HepG2 (cell line): ENCODE results near the gene NFAT5. TPM values are rescaled to one million over a fixed set of nuclear protein-coding genes. Genes with fewer than 3 reads are reported as not detected.
A peak's percentile ranks its signal among the peaks of the same experiment; 100 is the strongest.

Experiments used
- ETV5 ChIP-seq: IDR thresholded peaks from 2 replicates; pipeline ENCODE4 v1.6.1; 2018; ENCODE audit warnings: missing biosample characterization, missing genetic modification reagents, inconsistent platforms, borderline replicate concordance
- GATAD2A ChIP-seq: IDR thresholded peaks from 2 replicates; pipeline ENCODE4 v1.6.1; 2016
- HNRNPL ChIP-seq: fragments of 200-400 bp; formaldehyde crosslinking; IDR thresholded peaks from 2 replicates; pipeline ENCODE4 v1.6.1; 2017; ENCODE audit warnings: mild to moderate bottlenecking, low read depth, low read length
- KAT2B ChIP-seq: fragments of 150-350 bp; IDR thresholded peaks from 2 replicates; pipeline ENCODE4 v1.6.1; 2014; ENCODE audit warnings: low read depth, low read length, borderline replicate concordance
- MAF1 ChIP-seq: sonication (generic); formaldehyde crosslinking; IDR thresholded peaks from 2 replicates; pipeline ENCODE4 v1.5.0; 2020; ENCODE audit warnings: missing genetic modification reagents, borderline replicate concordance
- NFYB ChIP-seq: sonication (generic); formaldehyde crosslinking; IDR thresholded peaks from 2 replicates; pipeline ENCODE4 v1.4.0; 2020; ENCODE audit warnings: missing genetic modification reagents
- PHF8 ChIP-seq: sonication (generic); formaldehyde crosslinking; IDR thresholded peaks from 2 replicates; pipeline ENCODE4 v1.5.0; 2020; ENCODE audit warnings: missing genetic modification reagents
- SMAD3 ChIP-seq: sonication (generic); formaldehyde crosslinking; IDR thresholded peaks from 2 replicates; pipeline ENCODE4 v1.4.0; 2020; ENCODE audit warnings: missing genetic modification reagents
- TCF12 ChIP-seq, 2 experiments: fragments of 450-650 bp in 1 of 2; sonication (generic) in 1 of 2; formaldehyde crosslinking in 1 of 2; IDR thresholded peaks; 2 replicates each; pipeline versions ENCODE4 v1.6.1 to v1.8.0; 2017 to 2022; ENCODE audit warnings: antibody characterized with exemption in 1 of 2, mild to moderate bottlenecking in 1 of 2, missing genetic modification reagents in 1 of 2, moderate library complexity in 1 of 2
- U2AF1 ChIP-seq: fragments of 200-400 bp; formaldehyde crosslinking; optimal IDR thresholded peaks from 2 replicates; pipeline ENCODE3; 2017; ENCODE audit warnings: mild to moderate bottlenecking, low read depth, low read length
- ZNF335 ChIP-seq: sonication (generic); formaldehyde crosslinking; IDR thresholded peaks from 2 replicates; pipeline ENCODE4 v1.4.0; 2020; ENCODE audit warnings: missing genetic modification reagents
- ZNF670 ChIP-seq: sonication (generic); formaldehyde crosslinking; IDR thresholded peaks from 2 replicates; pipeline ENCODE4 v1.8.0; 2022; ENCODE audit warnings: mild to moderate bottlenecking, missing genetic modification reagents, borderline replicate concordance
- ZNF879 ChIP-seq: sonication (generic); formaldehyde crosslinking; IDR thresholded peaks from 2 replicates; pipeline ENCODE4 v1.8.1; 2023; ENCODE audit warnings: missing genetic modification reagents
- ZSCAN12 ChIP-seq: sonication (generic); formaldehyde crosslinking; IDR thresholded peaks from 2 replicates; pipeline ENCODE4 v1.9.0; 2021; ENCODE audit warnings: mild to moderate bottlenecking, missing genetic modification reagents
- polyA plus RNA-seq, 8 experiments: library from polyadenylated mRNA; depleted of rRNA in 3 of 8; stranded (reverse) in 7 of 8; unstranded in 1 of 8; fragments of >200 nt; fragmentation: Illumina TruSeq in 4 of 8; extraction: Trizol in 4 of 8; gene quantifications; 2 replicates each; pipeline versions ENCODE4 v1.2.1 to v1.2.3, GENCODE V29; 2011 to 2016; ENCODE audit warnings: low read depth in 4 of 8, missing spikeins in 1 of 8, mixed read lengths in 1 of 8; ENCODE audit not compliant: insufficient read depth in 1 of 8
- total RNA-seq, 5 experiments: library from RNA; depleted of rRNA; stranded (reverse); fragments of >200 nt; fragmentation: Illumina TruSeq; extraction: Trizol; gene quantifications; 2 replicates each; pipeline ENCODE4 v1.2.3, GENCODE V29; 2016; ENCODE audit warnings: low read depth in 1 of 5
- TF ChIP-seq, protein P1 (sequence below): sonication (generic); formaldehyde crosslinking; IDR thresholded peaks from 2 replicates; pipeline ENCODE4 v1.5.0; 2020; ENCODE audit warnings: mild to moderate bottlenecking, missing genetic modification reagents
- TF ChIP-seq, protein P2 (sequence below): sonication (generic); formaldehyde crosslinking; IDR thresholded peaks from 2 replicates; pipeline ENCODE4 v1.4.0; 2020; ENCODE audit warnings: missing genetic modification reagents; ENCODE audit errors: not compliant biosample characterization
- TF ChIP-seq, protein P3 (sequence below): sonication (generic); formaldehyde crosslinking; IDR thresholded peaks from 2 replicates; pipeline ENCODE4 v1.4.0; 2020; ENCODE audit warnings: missing genetic modification reagents, borderline replicate concordance
- TF ChIP-seq, protein P4 (sequence below): sonication (generic); formaldehyde crosslinking; IDR thresholded peaks from 2 replicates; pipeline ENCODE4 v1.4.0; 2020; ENCODE audit warnings: mild to moderate bottlenecking, missing genetic modification reagents

Gene NFAT5
- total and polyA plus RNA-seq, 2 of the 13 experiments (the other 11 are each of a cell fraction or from before 2014, with no cell fraction given), result 20.5 to 54.3 TPM

DNA sequence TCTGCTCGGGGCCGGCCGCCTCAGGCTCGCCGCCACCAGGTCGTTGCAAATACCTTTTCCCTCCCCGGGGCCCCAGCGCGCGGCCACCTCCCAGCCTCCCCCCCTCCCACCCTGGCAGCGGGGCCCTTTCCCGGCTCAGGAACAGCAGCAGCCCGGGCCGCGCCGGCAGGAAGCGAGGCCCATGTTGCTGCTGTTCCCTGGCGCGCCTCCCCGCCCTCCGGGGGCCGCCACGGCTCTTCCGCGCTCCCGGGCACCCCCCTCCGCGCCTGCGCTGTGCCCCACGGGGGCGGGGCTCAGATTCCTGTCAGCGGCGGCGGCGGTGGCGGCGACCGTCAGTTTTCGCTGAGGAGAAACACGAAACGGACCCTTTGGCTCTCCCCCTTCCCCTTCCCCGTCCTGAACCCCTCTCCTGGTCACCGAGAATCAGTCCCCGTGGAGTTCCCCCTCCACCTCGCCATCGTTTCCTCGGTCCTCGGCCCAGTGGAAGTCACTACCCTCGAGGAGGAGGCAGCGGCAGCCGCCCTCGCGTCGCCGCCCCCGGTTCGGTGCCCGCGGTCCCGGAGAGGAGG is at the start of gene NFAT5 (continued):
- TF ChIP-seq, protein P1, sequence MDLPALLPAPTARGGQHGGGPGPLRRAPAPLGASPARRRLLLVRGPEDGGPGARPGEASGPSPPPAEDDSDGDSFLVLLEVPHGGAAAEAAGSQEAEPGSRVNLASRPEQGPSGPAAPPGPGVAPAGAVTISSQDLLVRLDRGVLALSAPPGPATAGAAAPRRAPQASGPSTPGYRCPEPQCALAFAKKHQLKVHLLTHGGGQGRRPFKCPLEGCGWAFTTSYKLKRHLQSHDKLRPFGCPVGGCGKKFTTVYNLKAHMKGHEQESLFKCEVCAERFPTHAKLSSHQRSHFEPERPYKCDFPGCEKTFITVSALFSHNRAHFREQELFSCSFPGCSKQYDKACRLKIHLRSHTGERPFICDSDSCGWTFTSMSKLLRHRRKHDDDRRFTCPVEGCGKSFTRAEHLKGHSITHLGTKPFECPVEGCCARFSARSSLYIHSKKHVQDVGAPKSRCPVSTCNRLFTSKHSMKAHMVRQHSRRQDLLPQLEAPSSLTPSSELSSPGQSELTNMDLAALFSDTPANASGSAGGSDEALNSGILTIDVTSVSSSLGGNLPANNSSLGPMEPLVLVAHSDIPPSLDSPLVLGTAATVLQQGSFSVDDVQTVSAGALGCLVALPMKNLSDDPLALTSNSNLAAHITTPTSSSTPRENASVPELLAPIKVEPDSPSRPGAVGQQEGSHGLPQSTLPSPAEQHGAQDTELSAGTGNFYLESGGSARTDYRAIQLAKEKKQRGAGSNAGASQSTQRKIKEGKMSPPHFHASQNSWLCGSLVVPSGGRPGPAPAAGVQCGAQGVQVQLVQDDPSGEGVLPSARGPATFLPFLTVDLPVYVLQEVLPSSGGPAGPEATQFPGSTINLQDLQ, result 0 out of 2 replicates have a peak, but pooled peaks have one; percentile 46
- peak; percentile 96; the same call in 1 of the 2 replicates for TF ChIP-seq ZNF670 (CRISPR knock-in tag)
- peak; percentile 33 for TF ChIP-seq NFYB (CRISPR knock-in tag)
- TF ChIP-seq ETV5 (CRISPR knock-in tag), result peak; percentile 95
- peak; percentile 87; the same call in 1 of the 2 replicates for TF ChIP-seq SMAD3 (CRISPR knock-in tag)
- TF ChIP-seq, protein P2, sequence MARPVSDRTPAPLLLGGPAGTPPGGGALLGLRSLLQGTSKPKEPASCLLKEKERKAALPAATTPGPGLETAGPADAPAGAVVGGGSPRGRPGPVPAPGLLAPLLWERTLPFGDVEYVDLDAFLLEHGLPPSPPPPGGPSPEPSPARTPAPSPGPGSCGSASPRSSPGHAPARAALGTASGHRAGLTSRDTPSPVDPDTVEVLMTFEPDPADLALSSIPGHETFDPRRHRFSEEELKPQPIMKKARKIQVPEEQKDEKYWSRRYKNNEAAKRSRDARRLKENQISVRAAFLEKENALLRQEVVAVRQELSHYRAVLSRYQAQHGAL (CRISPR knock-in tag), result peak; percentile 19
- TF ChIP-seq ZSCAN12 (CRISPR knock-in tag), result peak; percentile 86; the same call in 1 of the 2 replicates
- TF ChIP-seq TCF12 (IDR thresholded peaks at IDR 0.05), result no peak
- no peak for TF ChIP-seq TCF12 (CRISPR knock-in tag; IDR thresholded peaks at IDR 0.05)
- 0 out of 2 replicates have a peak, but pooled peaks have one; percentile 12 for TF ChIP-seq KAT2B
- peak; percentile 57 for TF ChIP-seq GATAD2A (CRISPR knock-in tag)
- TF ChIP-seq U2AF1, result no peak
- TF ChIP-seq, protein P3, sequence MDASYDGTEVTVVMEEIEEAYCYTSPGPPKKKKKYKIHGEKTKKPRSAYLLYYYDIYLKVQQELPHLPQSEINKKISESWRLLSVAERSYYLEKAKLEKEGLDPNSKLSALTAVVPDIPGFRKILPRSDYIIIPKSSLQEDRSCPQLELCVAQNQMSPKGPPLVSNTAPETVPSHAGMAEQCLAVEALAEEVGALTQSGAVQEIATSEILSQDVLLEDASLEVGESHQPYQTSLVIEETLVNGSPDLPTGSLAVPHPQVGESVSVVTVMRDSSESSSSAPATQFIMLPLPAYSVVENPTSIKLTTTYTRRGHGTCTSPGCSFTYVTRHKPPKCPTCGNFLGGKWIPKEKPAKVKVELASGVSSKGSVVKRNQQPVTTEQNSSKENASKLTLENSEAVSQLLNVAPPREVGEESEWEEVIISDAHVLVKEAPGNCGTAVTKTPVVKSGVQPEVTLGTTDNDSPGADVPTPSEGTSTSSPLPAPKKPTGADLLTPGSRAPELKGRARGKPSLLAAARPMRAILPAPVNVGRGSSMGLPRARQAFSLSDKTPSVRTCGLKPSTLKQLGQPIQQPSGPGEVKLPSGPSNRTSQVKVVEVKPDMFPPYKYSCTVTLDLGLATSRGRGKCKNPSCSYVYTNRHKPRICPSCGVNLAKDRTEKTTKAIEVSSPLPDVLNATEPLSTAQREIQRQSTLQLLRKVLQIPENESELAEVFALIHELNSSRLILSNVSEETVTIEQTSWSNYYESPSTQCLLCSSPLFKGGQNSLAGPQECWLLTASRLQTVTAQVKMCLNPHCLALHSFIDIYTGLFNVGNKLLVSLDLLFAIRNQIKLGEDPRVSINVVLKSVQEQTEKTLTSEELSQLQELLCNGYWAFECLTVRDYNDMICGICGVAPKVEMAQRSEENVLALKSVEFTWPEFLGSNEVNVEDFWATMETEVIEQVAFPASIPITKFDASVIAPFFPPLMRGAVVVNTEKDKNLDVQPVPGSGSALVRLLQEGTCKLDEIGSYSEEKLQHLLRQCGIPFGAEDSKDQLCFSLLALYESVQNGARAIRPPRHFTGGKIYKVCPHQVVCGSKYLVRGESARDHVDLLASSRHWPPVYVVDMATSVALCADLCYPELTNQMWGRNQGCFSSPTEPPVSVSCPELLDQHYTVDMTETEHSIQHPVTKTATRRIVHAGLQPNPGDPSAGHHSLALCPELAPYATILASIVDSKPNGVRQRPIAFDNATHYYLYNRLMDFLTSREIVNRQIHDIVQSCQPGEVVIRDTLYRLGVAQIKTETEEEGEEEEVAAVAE (CRISPR knock-in tag), result peak; percentile 68
- peak; percentile 61; the same call in 1 of the 2 replicates for TF ChIP-seq PHF8
- TF ChIP-seq ZNF335, result 0 out of 2 replicates have a peak, but pooled peaks have one; percentile 74
- 0 out of 2 replicates have a peak, but pooled peaks have one; percentile 45 for TF ChIP-seq HNRNPL
- TF ChIP-seq, protein P4, sequence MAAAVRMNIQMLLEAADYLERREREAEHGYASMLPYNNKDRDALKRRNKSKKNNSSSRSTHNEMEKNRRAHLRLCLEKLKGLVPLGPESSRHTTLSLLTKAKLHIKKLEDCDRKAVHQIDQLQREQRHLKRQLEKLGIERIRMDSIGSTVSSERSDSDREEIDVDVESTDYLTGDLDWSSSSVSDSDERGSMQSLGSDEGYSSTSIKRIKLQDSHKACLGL (CRISPR knock-in tag), result no peak
- TF ChIP-seq MAF1, result peak; percentile 86
- TF ChIP-seq ZNF879 (CRISPR knock-in tag), result no peak
